Transverse colon (tissue), 4 donors: Measurements from ENCODE around the gene GIPC1. TPM values are rescaled to one million over a fixed set of nuclear protein-coding genes. Genes with fewer than 3 reads are reported as not detected.

Experiments
- DNase-seq: peaks from one replicate; pipeline ENCODE4 v3.0.0-alpha.2; 2019
- H3K27ac ChIP-seq, 4 donors: fragments of 200-600 bp; sonication (generic); 2 replicates each; pipeline ENCODE4 v1.5.1; 2016 to 2018; ENCODE audit warnings: inconsistent platforms in 4 of 4
- H3K27me3 ChIP-seq: fragments of 200-600 bp; sonication (generic); 2 replicates; pipeline ENCODE4 v1.5.1; 2017; ENCODE audit warnings: inconsistent platforms
- H3K36me3 ChIP-seq, 4 donors: fragments of 200-600 bp; sonication (generic); 2 replicates each; pipeline ENCODE4 v1.5.1; 2017 to 2019; ENCODE audit warnings: inconsistent platforms in 4 of 4
- H3K4me1 ChIP-seq, 4 donors: fragments of 200-600 bp; sonication (generic); 2 replicates each; pipeline ENCODE4 v1.5.1; 2017 to 2020; ENCODE audit warnings: inconsistent platforms in 4 of 4
- H3K4me3 ChIP-seq, 4 donors: fragments of 200-600 bp; sonication (generic); 1 replicate in 1 of 4; 2 replicates in 3 of 4; pipeline versions ENCODE4 v1.5.1 to v1.6.1; 2017 to 2019; ENCODE audit warnings: inconsistent platforms in 4 of 4
- H3K9me3 ChIP-seq, 2 donors: fragments of 200-600 bp; sonication (generic); 2 replicates each; pipeline ENCODE4 v1.5.1; 2017 to 2019; ENCODE audit warnings: inconsistent platforms in 2 of 2
- CTCF ChIP-seq, 5 experiments: fragments of 200-600 bp in 3 of 5; fragments of 450-650 bp in 2 of 5; sonication (generic) in 3 of 5; IDR thresholded peaks; 1 replicate in 2 of 5; 2 replicates in 3 of 5; pipeline ENCODE4 v1.5.1; 2016 to 2017; ENCODE audit warnings: antibody characterized with exemption in 5 of 5, inconsistent platforms in 3 of 5, mild to moderate bottlenecking in 2 of 5, moderate library complexity in 1 of 5
- EP300 ChIP-seq: sonication (generic); formaldehyde crosslinking; IDR thresholded peaks from one replicate; pipeline ENCODE4 v1.6.1; 2017; ENCODE audit warnings: antibody characterized with exemption, low read depth
- POLR2A ChIP-seq: fragments of 450-650 bp; IDR thresholded peaks from one replicate; pipeline ENCODE4 v1.6.1; 2016; ENCODE audit warnings: antibody characterized with exemption, mild to moderate bottlenecking, moderate library complexity
- POLR2AphosphoS5 ChIP-seq, 3 donors: sonication (generic); formaldehyde crosslinking; IDR thresholded peaks; one replicate each; pipeline ENCODE4 v1.6.1; 2016; ENCODE audit warnings: antibody characterized with exemption in 3 of 3
- WGBS, 2 donors: methylation state at CpG; one replicate each; pipeline ENCODE4 v1.1.5; 2018; ENCODE audit warnings: low coverage in 1 of 2; 5-methylcytosine and 5-hydroxymethylcytosine counted together
- in situ Hi-C, 4 donors: fragments of 200-750 bp; cut with MboI; loops; one replicate each; pipeline versions ENCODE4 v1.15.0 to v1.15.1; 2017; ENCODE audit warnings: low sequenced_read_pairs in 3 of 4, low pct_ligation_motif_present in 1 of 4, low pct_unique_long_range_greater_than_20kb in 1 of 4
- intact Hi-C: fragments of 100-400 bp; cut with DNase I; formaldehyde crosslinking; loops from one replicate; pipeline ENCODE4 v1.15.1; 2023; ENCODE audit warnings: low total_unique reads
- total RNA-seq, 4 donors: library from RNA; depleted of rRNA; stranded (reverse); fragments of >200 nt; gene quantifications; one replicate each; pipeline ENCODE4 v1.1.0, GENCODE V29; 2016

The GIPC1 gene
- total RNA-seq, 4 donors from 2014 or later, result 295 to 569 (median 362) TPM

- 85% methylated on average over 4 of the region's 4 CpGs; no CpG with 5 or more reads in 1 of the 2 donors for WGBS, 2 donors
- in situ Hi-C loops, result no loop called here
- intact Hi-C loops, result no loop called here
These were observed 30.5 kb upstream of the GIPC1 start for GRCh38 chr19:14526423-14526822.

GRCh38 chr19:14525729-14526128, 29.8 kb upstream of the GIPC1 start:
- intact Hi-C loops (no loop called here), in situ Hi-C loops (no loop called here)
- Histone ChIP-seq H3K4me1 (peaks cover 6 to 33% (median 13%) of the 10 kb centered on the region in 4 donors), H3K27ac (no peak overlapping the region), H3K9me3 (no peaks in the 10 kb centered on the region), H3K4me3 (no peak overlapping the region), H3K36me3 (no peaks in the 10 kb centered on the region), H3K27me3 (no peaks in the 10 kb centered on the region)
- no peak for DNase-seq
- TF ChIP-seq CTCF (IDR thresholded peaks at IDR 0.05) (no peak), POLR2A (no peak), POLR2AphosphoS5 (IDR thresholded peaks at IDR 0.05) (no peak), EP300 (no peak)
- 52 to 55% methylated on average over 2 to 6 of the region's 6 CpGs for WGBS, 2 donors

More at GRCh38 chr19:14526423-14526822, 30.5 kb upstream of the GIPC1 start:
- no peaks in the 10 kb centered on the region for H3K27me3 ChIP-seq
- no peak overlapping the region for H3K27ac ChIP-seq
- H3K4me3 ChIP-seq, result no peak overlapping the region
- no peaks in the 10 kb centered on the region for H3K9me3 ChIP-seq
- no peaks in the 10 kb centered on the region for H3K36me3 ChIP-seq
- TF ChIP-seq POLR2AphosphoS5 (IDR thresholded peaks at IDR 0.05) (no peak), CTCF (IDR thresholded peaks at IDR 0.05) (no peak), EP300 (no peak), POLR2A (no peak)
- H3K4me1 ChIP-seq, result peaks cover 6 to 34% (median 17%) of the 10 kb centered on the region in 4 donors
- no peak for DNase-seq

- peaks cover 14 to 54% (median 29%) of the 10 kb centered on the region in 4 donors for H3K4me1 ChIP-seq
- 92 to 98% methylated on average over 4 of the region's 4 CpGs for WGBS, 2 donors
- peak overlapping the region; percentile 98 to 100 (median 100) for H3K27ac ChIP-seq
- in situ Hi-C loops, result no loop called here
- peaks cover 0 to 7% (median 3%) of the 10 kb centered on the region in 4 donors for H3K36me3 ChIP-seq
- no peak for TF ChIP-seq POLR2AphosphoS5 (IDR thresholded peaks at IDR 0.05)
- TF ChIP-seq CTCF (IDR thresholded peaks at IDR 0.05), result no peak
- no peak for TF ChIP-seq EP300
- TF ChIP-seq POLR2A, result no peak
- H3K4me3 ChIP-seq, result no peak overlapping the region
- no peaks in the 10 kb centered on the region for H3K27me3 ChIP-seq
- H3K9me3 ChIP-seq, result no peaks in the 10 kb centered on the region
- no peak for DNase-seq
- intact Hi-C loops, result no loop called here
These were observed 24.6 kb upstream of the GIPC1 start for GRCh38 chr19:14520543-14520942.

GRCh38 chr19:14519860-14520407, 24.0 kb upstream of the GIPC1 start:
- in situ Hi-C loops, result no loop called here
- peaks cover 20 to 60% (median 35%) of the 10 kb centered on the region in 4 donors for H3K4me1 ChIP-seq
- peaks cover 0 to 13% (median 9%) of the 10 kb centered on the region in 4 donors for H3K36me3 ChIP-seq
- H3K4me3 ChIP-seq, result no peak overlapping the region
- no peaks in the 10 kb centered on the region for H3K27me3 ChIP-seq
- TF ChIP-seq POLR2AphosphoS5 (IDR thresholded peaks at IDR 0.05), result no peak
- no peak for TF ChIP-seq POLR2A
- no peak for TF ChIP-seq EP300
- intact Hi-C loops, result loop anchor here (10.0 kb wide), 1 partner anchor 1365 kb away; the partner anchor contains the start of genes IER2 and STX10
- peak overlapping the region; percentile 98 to 100 (median 100) for H3K27ac ChIP-seq
- H3K9me3 ChIP-seq, result no peaks in the 10 kb centered on the region
- no peak for DNase-seq
- WGBS, 2 donors, result 48% methylated on average over 2 of the region's 2 CpGs; no CpG with 5 or more reads in 1 of the 2 donors
